ENCODE measurements around the gene LRRC8D. TPM values are rescaled to one million over a fixed set of nuclear protein-coding genes. Genes with fewer than 3 reads are reported as not detected.

LRRC8D gene
- total RNA-seq, 2 experiments from 2014 or later = 25.1 to 26.0 TPM

GRCh38 chr1:89889323-89889615 is 68.4 kb downstream of the LRRC8D start:
- no peaks in the 10 kb centered on the region for H3K9me3 Mint-ChIP-seq
- no peak for ATAC-seq (ENCODE audit: low read depth)
- POLR2A ChIA-PET = no interaction called here
- H3K4me1 Mint-ChIP-seq = peaks cover 12% of the 10 kb centered on the region
- no peaks in the 10 kb centered on the region for H3K27me3 Mint-ChIP-seq
- no peak overlapping the region for H3K4me3 Mint-ChIP-seq
- H3K36me3 Mint-ChIP-seq = peaks cover 17% of the 10 kb centered on the region
- no peak for DNase-seq
- H3K27ac Mint-ChIP-seq = no peak overlapping the region

- no peak overlapping the region for H3K4me3 Mint-ChIP-seq
- no peaks in the 10 kb centered on the region for H3K9me3 Mint-ChIP-seq
- no peak overlapping the region for H3K27ac Mint-ChIP-seq
- peaks cover 12% of the 10 kb centered on the region for H3K4me1 Mint-ChIP-seq
- peaks cover 19% of the 10 kb centered on the region for H3K36me3 Mint-ChIP-seq
- POLR2A ChIA-PET = interaction anchor here (0.6 kb wide), 1 partner anchor 16 kb away, joined by 3 read pairs; no protein-coding TSS in a partner anchor
- ATAC-seq (ENCODE audit: low read depth) (no peak), DNase-seq (no peak)
- no peaks in the 10 kb centered on the region for H3K27me3 Mint-ChIP-seq
These were observed 69.4 kb downstream of the LRRC8D start for GRCh38 chr1:89890085-89890752.

DNA sequence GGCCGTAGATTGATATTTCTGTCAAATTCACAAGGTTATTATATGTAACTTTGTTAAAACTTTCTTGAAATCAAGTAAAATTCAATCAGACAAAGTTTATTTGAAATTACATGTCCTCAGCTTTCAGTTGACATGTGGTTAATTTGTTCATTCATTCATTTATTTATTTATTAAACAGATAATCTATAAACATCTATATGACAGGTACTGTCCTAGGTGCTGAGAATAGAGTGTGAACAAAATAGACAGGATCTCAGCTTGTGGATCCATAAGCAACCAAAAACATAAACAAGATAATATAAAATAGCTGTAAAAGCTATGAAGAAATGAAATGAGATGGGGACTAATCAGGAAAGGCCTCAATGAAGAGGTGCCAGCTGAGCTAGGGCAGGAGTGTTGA is 72.0 kb downstream of the LRRC8D start:
- Mint-ChIP-seq H3K4me3 (no peak overlapping the region), H3K27ac (no peak overlapping the region)
- POLR2A ChIA-PET = no interaction called here

DNA sequence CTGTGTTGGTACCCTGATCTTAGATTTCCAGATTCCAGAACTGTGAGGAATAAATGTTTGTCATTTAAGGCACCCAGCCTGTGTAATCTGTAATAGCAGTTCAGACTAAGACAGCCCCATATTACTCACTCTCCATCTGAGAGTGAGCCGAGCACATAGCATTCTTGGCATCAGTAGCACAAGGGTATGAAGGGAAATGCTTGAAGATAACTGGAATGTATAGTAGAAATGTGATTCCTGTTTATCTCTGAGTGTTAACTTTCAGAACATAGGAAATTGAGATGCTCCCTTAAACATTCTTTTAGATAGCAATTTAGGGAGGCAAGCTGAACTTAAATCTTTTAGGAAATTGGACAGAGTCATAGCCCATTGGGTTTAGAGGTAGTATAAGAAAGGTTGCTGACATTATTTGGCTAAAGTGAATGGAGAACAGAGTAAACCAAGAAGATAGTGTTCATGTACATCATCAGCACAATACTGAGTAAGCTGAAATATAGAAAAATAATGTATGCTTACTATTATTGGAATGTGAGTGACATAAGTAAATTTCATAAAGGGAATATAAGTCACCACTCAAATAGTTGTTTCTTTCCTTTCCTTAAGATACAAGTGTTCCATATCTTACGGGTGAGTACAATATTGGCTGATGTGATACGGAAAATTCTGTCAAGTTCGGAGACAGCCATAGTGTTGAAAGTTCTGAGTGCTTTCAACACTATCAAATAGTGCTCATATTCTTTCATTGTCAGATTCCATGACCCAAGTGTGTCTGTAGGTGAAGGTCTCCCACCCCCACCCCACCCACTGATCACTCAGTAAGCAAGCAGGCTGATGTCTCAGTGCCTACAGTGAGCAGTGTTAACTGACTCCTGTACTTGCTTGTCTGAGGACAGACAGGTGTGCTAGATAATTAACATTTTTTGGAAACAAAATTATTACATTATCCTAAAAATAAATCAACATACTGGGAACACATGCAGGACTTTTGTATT is 73.7 kb downstream of the LRRC8D start:
- no peak for ATAC-seq (ENCODE audit: low read depth)
- POLR2A ChIA-PET = no interaction called here
- Mint-ChIP-seq H3K36me3 (peaks cover 25% of the 10 kb centered on the region), H3K9me3 (no peaks in the 10 kb centered on the region), H3K4me3 (no peak overlapping the region), H3K4me1 (peaks cover 12% of the 10 kb centered on the region), H3K27ac (no peak overlapping the region), H3K27me3 (no peaks in the 10 kb centered on the region)
- no peak for DNase-seq

More for the DNA sequence above, 72.0 kb downstream of the LRRC8D start:
- DNase-seq (no peak), ATAC-seq (ENCODE audit: low read depth) (no peak)
- H3K4me1 Mint-ChIP-seq = peaks cover 14% of the 10 kb centered on the region
- H3K36me3 Mint-ChIP-seq = peaks cover 24% of the 10 kb centered on the region
- H3K27me3 Mint-ChIP-seq = no peaks in the 10 kb centered on the region
- no peaks in the 10 kb centered on the region for H3K9me3 Mint-ChIP-seq

DNA sequence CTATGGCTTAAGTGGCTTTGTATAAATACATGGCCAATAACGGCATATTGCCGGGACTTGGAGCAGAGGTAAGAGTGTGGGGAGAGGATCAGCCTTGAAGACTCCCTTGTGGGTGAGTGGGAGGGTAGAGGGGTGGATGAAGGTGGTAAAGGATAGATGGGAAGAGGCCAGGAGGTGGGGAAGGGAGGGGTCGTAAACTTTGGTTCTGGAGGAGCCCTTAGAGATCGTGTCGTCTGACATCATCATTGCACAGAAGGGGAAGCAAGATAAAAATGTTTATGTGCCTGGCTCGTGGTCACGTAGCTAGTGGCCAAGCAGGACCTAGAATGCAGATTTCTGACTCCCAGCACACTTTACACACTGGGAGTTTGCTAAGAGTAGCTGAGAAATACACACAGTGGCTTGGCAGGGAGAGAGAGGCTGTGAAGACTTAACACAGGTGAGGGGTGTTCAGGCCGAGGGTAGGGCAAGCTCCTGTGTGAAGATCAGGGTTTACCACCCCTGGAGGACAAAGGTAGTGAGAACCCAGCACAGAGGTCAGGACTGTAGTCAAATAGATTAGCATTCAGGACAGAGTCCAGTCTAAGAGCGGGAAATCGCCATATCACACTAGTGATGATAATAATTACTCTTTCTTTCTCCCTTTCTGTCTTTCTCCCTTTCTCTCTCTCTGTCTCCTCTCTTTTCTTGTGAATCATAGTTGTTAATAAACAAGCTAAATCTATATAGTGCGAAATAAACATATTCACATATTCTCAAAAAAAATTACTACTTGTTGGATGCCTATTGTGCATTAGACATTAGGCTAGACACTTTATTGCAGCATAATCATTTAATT is 75.5 kb downstream of the LRRC8D start:
- Mint-ChIP-seq H3K4me1 (peaks cover 10% of the 10 kb centered on the region), H3K4me3 (no peak overlapping the region), H3K27ac (no peak overlapping the region), H3K36me3 (peaks cover 18% of the 10 kb centered on the region), H3K27me3 (no peaks in the 10 kb centered on the region), H3K9me3 (no peaks in the 10 kb centered on the region)
- DNase-seq (no peak), ATAC-seq (ENCODE audit: low read depth) (no peak)
- POLR2A ChIA-PET = no interaction called here

GRCh38 chr1:89897347-89898133 is 76.7 kb downstream of the LRRC8D start:
- Mint-ChIP-seq H3K27me3 (no peaks in the 10 kb centered on the region), H3K4me1 (peaks cover 6% of the 10 kb centered on the region), H3K9me3 (no peaks in the 10 kb centered on the region), H3K36me3 (peaks cover 16% of the 10 kb centered on the region), H3K4me3 (no peak overlapping the region), H3K27ac (no peak overlapping the region)
- POLR2A ChIA-PET = no interaction called here
- DNase-seq (no peak), ATAC-seq (ENCODE audit: low read depth) (no peak)

GRCh38 chr1:89898150-89898549 is 77.3 kb downstream of the LRRC8D start:
- ATAC-seq (ENCODE audit: low read depth) (no peak), DNase-seq (no peak)
- peaks cover 4% of the 10 kb centered on the region for H3K4me1 Mint-ChIP-seq
- no peak overlapping the region for H3K4me3 Mint-ChIP-seq
- H3K36me3 Mint-ChIP-seq = peaks cover 12% of the 10 kb centered on the region
- no peaks in the 10 kb centered on the region for H3K27me3 Mint-ChIP-seq
- POLR2A ChIA-PET = no interaction called here
- no peak overlapping the region for H3K27ac Mint-ChIP-seq
- no peaks in the 10 kb centered on the region for H3K9me3 Mint-ChIP-seq

DNA sequence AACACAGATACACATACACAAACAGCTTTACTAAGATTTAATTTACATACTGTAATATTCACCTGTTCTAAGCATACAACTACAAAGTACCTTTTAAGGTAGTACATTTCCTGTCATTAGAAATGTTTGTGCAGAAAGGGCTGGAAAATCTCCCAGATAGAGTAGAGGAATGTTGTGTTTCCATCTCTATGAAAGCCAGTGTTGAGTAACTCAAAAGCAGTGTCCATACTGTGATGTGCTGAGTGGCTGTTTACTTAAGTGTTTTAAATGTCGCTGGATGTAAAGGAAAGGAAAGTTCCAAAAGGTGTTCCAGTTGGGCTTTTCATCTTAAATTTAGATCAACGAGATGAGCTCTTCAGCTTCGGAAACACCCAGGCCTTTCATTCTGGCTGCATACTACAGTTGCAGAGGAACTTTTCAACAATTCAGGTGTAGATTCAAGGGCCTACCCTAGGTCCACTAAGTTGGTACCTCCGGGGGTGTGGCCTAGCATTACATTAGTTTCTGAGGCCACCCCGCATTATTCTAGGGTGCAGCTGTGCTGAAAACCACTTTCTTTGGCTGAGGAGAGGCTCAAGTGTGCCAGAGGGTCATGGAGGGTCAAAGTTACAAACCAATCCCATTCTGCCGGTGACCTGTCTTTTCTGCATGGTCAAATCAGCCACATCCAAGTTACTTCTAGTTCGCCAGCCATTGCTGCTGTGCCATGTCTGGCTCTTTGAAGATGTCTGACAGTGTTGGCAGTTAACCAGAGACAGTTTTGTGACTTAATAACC is 78.1 kb downstream of the LRRC8D start:
- Mint-ChIP-seq H3K27ac (no peak overlapping the region), H3K27me3 (no peaks in the 10 kb centered on the region), H3K4me3 (no peak overlapping the region), H3K4me1 (peaks cover 4% of the 10 kb centered on the region), H3K36me3 (peaks cover 12% of the 10 kb centered on the region), H3K9me3 (no peaks in the 10 kb centered on the region)
- ATAC-seq (ENCODE audit: low read depth) (no peak), DNase-seq (no peak)
- POLR2A ChIA-PET = no interaction called here

GRCh38 chr1:89900323-89900722 is 79.5 kb downstream of the LRRC8D start:
- DNase-seq (no peak), ATAC-seq (ENCODE audit: low read depth) (no peak)
- Mint-ChIP-seq H3K36me3 (peaks cover 9% of the 10 kb centered on the region), H3K27ac (no peak overlapping the region), H3K4me3 (no peak overlapping the region), H3K27me3 (no peaks in the 10 kb centered on the region), H3K9me3 (no peaks in the 10 kb centered on the region), H3K4me1 (peaks cover 9% of the 10 kb centered on the region)
- POLR2A ChIA-PET = no interaction called here

DNA sequence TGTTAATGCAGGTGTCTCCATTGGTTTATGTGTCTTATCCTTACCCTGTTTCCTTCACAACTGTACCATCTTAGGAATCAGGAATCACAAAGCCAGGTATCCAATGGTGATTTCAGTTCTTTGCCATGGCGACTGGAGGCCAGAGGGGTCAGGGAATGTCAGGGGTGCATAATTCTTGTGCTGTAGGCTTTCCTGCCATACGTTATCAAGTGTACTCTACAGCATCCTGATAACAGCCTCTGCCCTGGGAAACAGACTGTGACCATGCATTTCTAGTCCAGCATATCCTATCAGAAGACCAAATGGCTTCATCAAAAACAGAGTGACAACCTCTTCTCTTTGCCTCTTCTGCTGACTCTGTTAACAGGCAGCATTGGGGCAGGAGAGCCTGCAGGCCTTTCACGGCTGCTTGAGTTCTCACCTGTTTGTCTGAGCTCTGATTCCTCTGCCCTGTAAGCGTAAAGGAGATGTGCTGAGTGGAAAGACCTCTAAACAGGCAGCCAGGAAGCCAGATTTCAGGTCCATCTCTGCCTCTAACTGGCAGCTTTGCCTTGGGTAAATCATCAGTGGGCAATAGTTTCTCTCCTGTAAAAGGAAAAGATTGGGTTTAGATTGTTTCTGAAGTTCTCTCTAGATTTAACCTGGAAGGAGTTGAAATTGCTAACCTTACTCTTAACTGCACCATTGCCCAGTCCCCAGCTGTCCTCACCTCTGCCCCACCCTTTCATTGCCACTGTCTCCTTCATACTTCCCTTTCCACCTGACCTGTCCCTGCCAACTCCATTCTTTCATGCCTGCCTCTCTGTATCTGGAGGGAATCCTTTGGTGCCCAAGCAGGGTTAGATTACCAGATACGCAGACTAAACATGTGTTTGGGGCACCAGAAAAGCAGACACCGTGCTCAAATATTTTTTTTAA is 80.2 kb downstream of the LRRC8D start:
- ATAC-seq (ENCODE audit: low read depth) = no peak
- Mint-ChIP-seq H3K27me3 (no peaks in the 10 kb centered on the region), H3K4me3 (no peak overlapping the region), H3K36me3 (peaks cover 11% of the 10 kb centered on the region), H3K9me3 (no peaks in the 10 kb centered on the region), H3K27ac (no peak overlapping the region), H3K4me1 (peaks cover 9% of the 10 kb centered on the region)
- POLR2A ChIA-PET = no interaction called here
- no peak for DNase-seq

DNA sequence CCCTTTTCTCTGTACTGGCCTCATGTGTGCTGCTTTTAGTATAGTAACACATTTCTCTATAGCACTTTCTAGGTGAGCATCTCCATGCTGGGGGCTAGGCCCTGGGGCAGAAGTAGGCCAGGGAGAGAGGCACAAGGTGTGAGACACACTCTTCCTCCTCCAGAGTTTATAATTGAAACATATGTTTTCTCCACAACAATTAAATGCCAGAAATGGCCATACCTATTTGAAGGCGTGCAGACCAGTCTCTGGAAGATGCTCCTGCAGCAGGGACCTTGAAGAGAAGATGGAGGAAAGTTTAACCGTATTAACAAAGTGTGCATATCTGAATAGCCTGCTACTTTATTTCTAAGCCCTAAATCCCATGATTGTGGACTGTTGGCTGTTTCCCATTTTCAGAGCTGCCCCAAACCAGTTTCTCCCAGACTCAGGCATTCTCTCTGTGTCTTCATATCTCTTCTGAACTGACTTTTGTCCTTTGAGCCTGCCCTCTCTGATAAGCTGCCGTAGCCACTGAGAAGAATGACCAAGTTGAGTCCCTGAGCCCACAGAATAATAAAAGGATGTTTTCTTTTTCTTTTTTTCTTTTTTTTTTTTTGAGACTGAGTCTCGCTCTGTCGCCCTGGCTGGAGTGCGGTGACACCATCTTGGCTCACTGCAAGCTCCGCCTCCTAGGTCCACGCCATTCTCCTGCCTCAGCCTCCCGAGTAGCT is 81.3 kb downstream of the LRRC8D start:
- ATAC-seq (ENCODE audit: low read depth) (no peak), DNase-seq (no peak)
- POLR2A ChIA-PET = no interaction called here
- no peak overlapping the region for H3K4me3 Mint-ChIP-seq
- H3K27ac Mint-ChIP-seq = no peak overlapping the region
- H3K36me3 Mint-ChIP-seq = peaks cover 8% of the 10 kb centered on the region
- H3K27me3 Mint-ChIP-seq = no peaks in the 10 kb centered on the region
- H3K9me3 Mint-ChIP-seq = no peaks in the 10 kb centered on the region
- peaks cover 12% of the 10 kb centered on the region for H3K4me1 Mint-ChIP-seq
